Activated T-helper 1 cell treated with anti-CD3 and anti-CD28 coated beads, Interleukin-12 subunit alpha, Interleukin-12 subunit beta, Interleukin-2, Interleukin-4 antibody, amounts not matched to agents 30 ng/mL and 10 ng/mL and 1 ng/mL, durations not matched to agents 14 hours and 24 hours and 36 hours (primary cell): Measurements from ENCODE around the gene PLXNC1. TPM values are rescaled to one million over a fixed set of nuclear protein-coding genes. Genes with fewer than 3 reads are reported as not detected.

Experiments used
- DNase-seq: peaks from one replicate; pipeline ENCODE4 v3.0.0; 2021; ENCODE audit warnings: low spot score
- H3K27ac Mint-ChIP-seq: one replicate; pipeline ENCODE4 v1.8.0; 2021; ENCODE audit warnings: mild to moderate bottlenecking, mixed read lengths
- H3K27me3 Mint-ChIP-seq: one replicate; pipeline ENCODE4 v1.8.0; 2022; ENCODE audit warnings: mild to moderate bottlenecking, moderate library complexity, mixed read lengths; ENCODE audit not compliant: insufficient read depth
- H3K36me3 Mint-ChIP-seq: one replicate; pipeline ENCODE4 v1.8.0; 2021; ENCODE audit warnings: low read depth, mixed read lengths
- H3K4me1 Mint-ChIP-seq: one replicate; pipeline ENCODE4 v1.8.0; 2021; ENCODE audit warnings: low read depth, mixed read lengths
- H3K4me3 Mint-ChIP-seq: one replicate; pipeline ENCODE4 v1.8.0; 2021; ENCODE audit warnings: mild to moderate bottlenecking, moderate library complexity, mixed read lengths
- H3K9me3 Mint-ChIP-seq: one replicate; pipeline ENCODE4 v1.8.0; 2021; ENCODE audit warnings: mixed read lengths
- intact Hi-C: fragments of 100-400 bp; cut with micrococcal nuclease; formaldehyde crosslinking; loops from one replicate; pipeline ENCODE4 v1.15.1; 2024
- total RNA-seq: library from RNA; stranded (reverse); gene quantifications from 2 replicates; pipeline ENCODE4 v1.2.3, GENCODE V29; 2022

Gene PLXNC1
- total RNA-seq, 1 donor from 2014 or later = 22.7 TPM

GRCh38 chr12:94326234-94326633 lies 177.9 kb downstream of the PLXNC1 start:
- H3K27ac Mint-ChIP-seq = no peak overlapping the region
- peaks cover 50% of the 10 kb centered on the region for H3K36me3 Mint-ChIP-seq
- H3K4me3 Mint-ChIP-seq = no peak overlapping the region
- intact Hi-C loops = loop anchor here (1.0 to 5.0 kb wide), 8 partner anchors 21 to 178 kb away; partner anchors contain the start of genes CEP83 and PLXNC1
- peaks cover 29% of the 10 kb centered on the region for H3K4me1 Mint-ChIP-seq
- no peak for DNase-seq
- H3K9me3 Mint-ChIP-seq = peaks cover 23% of the 10 kb centered on the region
- no peaks in the 10 kb centered on the region for H3K27me3 Mint-ChIP-seq

- H3K9me3 Mint-ChIP-seq = peaks cover 18% of the 10 kb centered on the region
- H3K4me1 Mint-ChIP-seq = peaks cover 29% of the 10 kb centered on the region
- H3K27ac Mint-ChIP-seq = peak overlapping the region; percentile 51
- DNase-seq = no peak
- no peaks in the 10 kb centered on the region for H3K27me3 Mint-ChIP-seq
- no peak overlapping the region for H3K4me3 Mint-ChIP-seq
- peaks cover 48% of the 10 kb centered on the region for H3K36me3 Mint-ChIP-seq
- intact Hi-C loops = loop anchor here (1.0 to 5.0 kb wide), 9 partner anchors 21 to 178 kb away; partner anchors contain the start of genes CEP83 and PLXNC1
These were observed 178.3 kb downstream of the PLXNC1 start for GRCh38 chr12:94326727-94327126.

GRCh38 chr12:94327809-94328208 lies 179.4 kb downstream of the PLXNC1 start:
- Mint-ChIP-seq H3K4me3 (no peak overlapping the region), H3K27me3 (no peaks in the 10 kb centered on the region), H3K36me3 (peaks cover 46% of the 10 kb centered on the region), H3K4me1 (peaks cover 29% of the 10 kb centered on the region), H3K27ac (no peak overlapping the region), H3K9me3 (peaks cover 18% of the 10 kb centered on the region)
- intact Hi-C loops = loop anchor here (1.0 to 5.0 kb wide), 5 partner anchors 59 to 205 kb away; partner anchors contain the start of gene CEP83
- DNase-seq = no peak

- no peak overlapping the region for H3K4me3 Mint-ChIP-seq
- DNase-seq = no peak
- peaks cover 29% of the 10 kb centered on the region for H3K4me1 Mint-ChIP-seq
- H3K9me3 Mint-ChIP-seq = peaks cover 8% of the 10 kb centered on the region
- intact Hi-C loops = loop anchor here (2.0 to 5.0 kb wide), 2 partner anchors 103 to 203 kb away; no protein-coding TSS in a partner anchor
- H3K36me3 Mint-ChIP-seq = peaks cover 48% of the 10 kb centered on the region
- no peaks in the 10 kb centered on the region for H3K27me3 Mint-ChIP-seq
- no peak overlapping the region for H3K27ac Mint-ChIP-seq
These were observed 181.0 kb downstream of the PLXNC1 start for GRCh38 chr12:94329366-94329765.

GRCh38 chr12:94333396-94333795 lies 185.0 kb downstream of the PLXNC1 start:
- DNase-seq = no peak
- intact Hi-C loops = no loop called here
- no peak overlapping the region for H3K27ac Mint-ChIP-seq
- no peaks in the 10 kb centered on the region for H3K9me3 Mint-ChIP-seq
- no peaks in the 10 kb centered on the region for H3K27me3 Mint-ChIP-seq
- peaks cover 42% of the 10 kb centered on the region for H3K36me3 Mint-ChIP-seq
- H3K4me1 Mint-ChIP-seq = peaks cover 7% of the 10 kb centered on the region
- no peak overlapping the region for H3K4me3 Mint-ChIP-seq

- no peaks in the 10 kb centered on the region for H3K4me1 Mint-ChIP-seq
- DNase-seq = no peak
- H3K9me3 Mint-ChIP-seq = no peaks in the 10 kb centered on the region
- H3K27me3 Mint-ChIP-seq = no peaks in the 10 kb centered on the region
- no peak overlapping the region for H3K27ac Mint-ChIP-seq
- H3K4me3 Mint-ChIP-seq = no peak overlapping the region
- H3K36me3 Mint-ChIP-seq = peaks cover 37% of the 10 kb centered on the region
- intact Hi-C loops = no loop called here
These were observed 188.0 kb downstream of the PLXNC1 start for GRCh38 chr12:94336211-94336925.

- H3K36me3 Mint-ChIP-seq = peaks cover 34% of the 10 kb centered on the region
- intact Hi-C loops = no loop called here
- no peaks in the 10 kb centered on the region for H3K4me1 Mint-ChIP-seq
- no peaks in the 10 kb centered on the region for H3K9me3 Mint-ChIP-seq
- no peaks in the 10 kb centered on the region for H3K27me3 Mint-ChIP-seq
- H3K27ac Mint-ChIP-seq = no peak overlapping the region
- no peak overlapping the region for H3K4me3 Mint-ChIP-seq
- no peak for DNase-seq
These were observed 189.8 kb downstream of the PLXNC1 start for GRCh38 chr12:94338006-94338794.

GRCh38 chr12:94340573-94340972 lies 192.2 kb downstream of the PLXNC1 start:
- H3K27ac Mint-ChIP-seq = no peak overlapping the region
- no peak for DNase-seq
- H3K9me3 Mint-ChIP-seq = peaks cover 5% of the 10 kb centered on the region
- H3K4me3 Mint-ChIP-seq = no peak overlapping the region
- no peaks in the 10 kb centered on the region for H3K27me3 Mint-ChIP-seq
- peaks cover 26% of the 10 kb centered on the region for H3K36me3 Mint-ChIP-seq
- no peaks in the 10 kb centered on the region for H3K4me1 Mint-ChIP-seq
- intact Hi-C loops = no loop called here

- Mint-ChIP-seq H3K4me1 (no peaks in the 10 kb centered on the region), H3K4me3 (no peak overlapping the region), H3K36me3 (peaks cover 66% of the 10 kb centered on the region), H3K27ac (peak overlapping the region; percentile 41), H3K9me3 (peaks cover 76% of the 10 kb centered on the region), H3K27me3 (no peaks in the 10 kb centered on the region)
- intact Hi-C loops = loop anchor here (1.0 to 5.0 kb wide), 2 partner anchors 19 to 36 kb away; no protein-coding TSS in a partner anchor
- DNase-seq = no peak
These were observed 204.8 kb downstream of the PLXNC1 start for GRCh38 chr12:94353130-94353529.
